Epithelial cell of proximal tubule (primary cell): ENCODE data around the gene BRD7. TPM values are rescaled to one million over a fixed set of nuclear protein-coding genes. Genes with fewer than 3 reads are reported as not detected.

Source experiments
- DNase-seq: peaks from one replicate; pipeline ENCODE4 v3.0.0-alpha.2; 2011; ENCODE audit warnings: low read depth
- H3K4me3 ChIP-seq: 2 replicates; pipeline ENCODE4 v1.5.1; 2011; ENCODE audit warnings: low read depth, mild to moderate bottlenecking, low read length
- total RNA-seq: library from RNA; depleted of rRNA; stranded (reverse); fragments of >200 nt; gene quantifications from 2 replicates; pipeline ENCODE4 v1.2.3, GENCODE V29; 2015
- TF ChIP-seq, protein P1 (sequence below): conservative IDR thresholded peaks from 2 replicates; pipeline ENCODE4 v1.5.1; 2012; ENCODE audit warnings: low read depth, mild to moderate bottlenecking, low read length

BRD7 gene
- total RNA-seq, 1 donor from 2014 or later: 61.1 TPM

DNA sequence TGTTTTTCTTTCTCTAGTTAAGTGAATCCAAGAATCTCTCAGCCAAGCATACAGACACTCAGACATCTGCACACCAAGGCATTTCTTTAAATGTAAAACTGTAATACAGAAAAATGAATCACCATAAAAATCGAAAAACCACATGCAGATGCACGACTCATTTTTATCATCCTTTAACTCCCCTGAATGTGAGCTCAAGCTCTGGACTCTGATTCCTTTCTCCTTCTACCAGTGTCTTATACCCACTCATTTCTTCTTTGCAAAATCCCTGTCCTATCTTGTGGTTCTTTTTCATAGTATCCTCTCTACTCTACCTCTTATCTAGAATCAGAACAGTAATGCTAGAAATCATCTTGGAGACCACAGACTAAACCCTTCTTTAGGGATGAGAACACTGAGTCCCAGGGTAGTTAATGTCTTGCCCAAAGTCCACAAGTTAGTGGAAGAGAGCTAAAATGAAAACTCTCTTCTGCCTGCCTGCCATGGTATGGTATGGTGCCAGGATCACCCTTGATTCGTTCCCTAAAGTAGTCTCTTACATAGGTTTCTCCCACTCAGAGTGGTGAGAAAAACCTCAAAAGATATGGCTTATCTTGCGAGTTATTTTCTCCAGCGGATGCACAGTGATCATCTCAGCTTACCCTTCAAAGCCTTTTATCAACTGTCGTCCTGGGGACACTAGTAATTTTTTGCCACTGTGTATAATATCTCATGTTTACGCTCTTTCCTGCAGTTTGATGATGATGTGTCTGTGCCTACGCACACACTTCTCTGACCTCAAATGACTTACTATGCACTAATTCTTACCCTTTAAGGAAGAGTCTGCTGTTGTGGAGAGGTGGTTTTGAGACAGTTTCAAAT, 30.2 kb downstream of the BRD7 start:
- H3K4me3 ChIP-seq: no peak overlapping the region
- TF ChIP-seq, protein P1, sequence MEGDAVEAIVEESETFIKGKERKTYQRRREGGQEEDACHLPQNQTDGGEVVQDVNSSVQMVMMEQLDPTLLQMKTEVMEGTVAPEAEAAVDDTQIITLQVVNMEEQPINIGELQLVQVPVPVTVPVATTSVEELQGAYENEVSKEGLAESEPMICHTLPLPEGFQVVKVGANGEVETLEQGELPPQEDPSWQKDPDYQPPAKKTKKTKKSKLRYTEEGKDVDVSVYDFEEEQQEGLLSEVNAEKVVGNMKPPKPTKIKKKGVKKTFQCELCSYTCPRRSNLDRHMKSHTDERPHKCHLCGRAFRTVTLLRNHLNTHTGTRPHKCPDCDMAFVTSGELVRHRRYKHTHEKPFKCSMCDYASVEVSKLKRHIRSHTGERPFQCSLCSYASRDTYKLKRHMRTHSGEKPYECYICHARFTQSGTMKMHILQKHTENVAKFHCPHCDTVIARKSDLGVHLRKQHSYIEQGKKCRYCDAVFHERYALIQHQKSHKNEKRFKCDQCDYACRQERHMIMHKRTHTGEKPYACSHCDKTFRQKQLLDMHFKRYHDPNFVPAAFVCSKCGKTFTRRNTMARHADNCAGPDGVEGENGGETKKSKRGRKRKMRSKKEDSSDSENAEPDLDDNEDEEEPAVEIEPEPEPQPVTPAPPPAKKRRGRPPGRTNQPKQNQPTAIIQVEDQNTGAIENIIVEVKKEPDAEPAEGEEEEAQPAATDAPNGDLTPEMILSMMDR: no peak
- no peak for DNase-seq

DNA sequence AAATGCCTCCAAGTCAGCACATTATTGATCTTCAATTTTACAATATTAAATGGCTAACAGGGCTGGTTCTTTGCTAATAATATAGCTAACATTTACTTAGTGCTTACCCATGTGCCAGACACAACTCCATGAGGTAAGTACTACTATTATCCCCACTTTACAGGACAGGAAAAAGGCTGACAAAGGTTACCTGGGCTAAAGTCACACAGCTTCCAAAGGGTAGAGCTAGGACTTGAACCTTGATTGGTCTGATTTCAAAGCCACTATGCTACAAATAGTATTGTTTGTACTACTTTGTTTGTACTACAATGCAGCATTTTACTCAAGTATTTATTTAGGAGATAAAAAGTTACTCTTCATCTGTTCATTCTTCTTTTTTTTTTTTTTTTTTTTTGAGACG, 31.9 kb downstream of the BRD7 start:
- TF ChIP-seq, protein P1: no peak
- no peak for DNase-seq
- no peak overlapping the region for H3K4me3 ChIP-seq

DNA sequence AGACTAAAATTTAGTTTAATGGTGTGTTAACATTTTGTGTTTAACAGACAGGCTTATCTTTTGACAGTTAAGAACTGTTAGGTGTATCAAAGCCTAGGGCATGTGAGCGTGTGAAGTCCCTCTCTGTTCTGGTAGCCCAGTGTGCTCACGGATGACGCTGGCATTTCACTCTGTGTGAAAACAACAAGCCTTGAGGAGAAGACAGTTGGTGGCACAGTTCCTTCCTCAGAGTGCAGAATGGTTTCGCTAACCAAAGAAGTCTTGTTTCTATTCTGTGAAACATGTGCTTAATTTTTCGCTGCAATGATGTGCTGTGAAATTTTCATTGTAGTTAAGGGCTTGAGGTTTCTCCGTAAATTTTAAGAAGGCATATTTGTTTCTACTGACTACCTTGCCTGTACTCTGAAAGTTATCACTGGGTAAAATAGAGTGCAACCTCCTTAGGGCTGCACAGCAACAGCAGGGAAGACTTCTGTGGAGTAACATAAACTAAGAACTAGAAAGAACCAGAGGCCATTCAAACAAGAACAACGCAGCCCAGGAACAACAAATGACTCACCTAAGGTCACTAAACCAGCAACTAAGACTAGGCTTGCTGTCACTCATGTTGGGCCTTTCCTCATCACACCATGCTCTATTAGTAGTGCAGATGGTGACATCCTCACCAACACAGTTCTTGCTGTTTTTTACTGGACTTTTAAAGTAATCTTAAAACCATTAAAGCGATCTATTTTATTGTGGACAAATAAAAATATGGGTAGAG, 33.4 kb downstream of the BRD7 start:
- H3K4me3 ChIP-seq: no peak overlapping the region
- TF ChIP-seq, protein P1: no peak
- no peak for DNase-seq

DNA sequence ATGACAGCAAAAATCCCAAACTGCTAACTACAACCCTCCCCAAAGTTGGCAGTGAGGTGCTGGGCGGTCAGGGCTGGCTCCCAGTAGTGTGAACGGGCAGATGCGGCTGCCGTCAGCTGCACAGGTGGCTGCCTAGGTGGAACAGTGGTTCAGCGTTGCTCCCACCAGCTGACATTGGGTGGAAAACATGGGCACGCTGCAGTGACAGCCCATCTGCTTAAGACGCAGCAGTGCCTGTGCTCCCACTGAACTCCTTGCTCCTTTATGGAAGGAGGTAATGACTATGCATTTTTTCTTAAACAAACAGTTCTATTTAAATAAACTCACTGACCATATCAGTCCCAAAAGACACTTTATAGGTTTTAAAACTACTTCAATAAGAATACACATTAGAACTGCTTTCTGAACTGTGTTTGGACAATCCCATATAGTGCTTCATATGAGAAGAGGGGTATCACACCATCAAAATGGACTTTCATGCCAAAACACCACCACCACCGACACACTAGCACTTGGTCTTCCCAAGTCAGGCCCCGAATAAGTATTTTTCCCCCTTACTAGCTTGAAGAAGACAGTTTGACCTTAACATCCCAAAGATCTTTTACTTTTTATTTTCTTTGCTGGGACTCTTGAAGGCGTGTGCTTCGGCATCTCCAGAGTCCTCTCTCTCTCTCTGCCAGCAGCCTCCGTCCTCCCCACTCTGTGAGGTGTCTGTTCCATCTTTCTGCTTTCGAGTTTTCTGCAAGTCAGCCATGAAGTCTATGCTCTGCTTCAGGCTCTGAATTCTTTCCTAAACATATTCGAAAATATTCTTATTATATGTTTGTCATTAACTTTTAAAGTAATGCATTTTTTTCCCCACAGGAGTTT, 34.4 kb downstream of the BRD7 start:
- TF ChIP-seq, protein P1: no peak
- no peak for DNase-seq

DNA sequence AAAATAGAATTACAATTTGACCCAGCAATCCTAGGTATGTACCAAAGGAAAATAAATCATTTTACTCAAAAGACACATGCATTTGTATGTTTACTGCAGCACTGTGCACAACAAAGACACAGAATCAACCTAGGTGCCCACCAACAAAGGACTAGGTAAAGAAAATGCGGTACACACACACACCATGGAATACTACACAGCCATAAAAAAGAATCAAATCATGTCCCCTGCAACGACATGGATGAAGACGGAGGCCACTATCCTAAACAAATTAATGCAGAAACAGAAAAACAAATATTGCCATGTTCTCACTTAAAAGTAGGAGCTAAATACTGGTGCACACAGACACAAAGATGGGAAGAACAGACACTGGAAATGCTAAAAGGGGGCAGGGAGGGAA, 36.2 kb downstream of the BRD7 start:
- DNase-seq: no peak
- H3K4me3 ChIP-seq: no peak overlapping the region
- TF ChIP-seq, protein P1: no peak

More for the DNA sequence above, 34.4 kb downstream of the BRD7 start:
- H3K4me3 ChIP-seq: no peak overlapping the region

DNA sequence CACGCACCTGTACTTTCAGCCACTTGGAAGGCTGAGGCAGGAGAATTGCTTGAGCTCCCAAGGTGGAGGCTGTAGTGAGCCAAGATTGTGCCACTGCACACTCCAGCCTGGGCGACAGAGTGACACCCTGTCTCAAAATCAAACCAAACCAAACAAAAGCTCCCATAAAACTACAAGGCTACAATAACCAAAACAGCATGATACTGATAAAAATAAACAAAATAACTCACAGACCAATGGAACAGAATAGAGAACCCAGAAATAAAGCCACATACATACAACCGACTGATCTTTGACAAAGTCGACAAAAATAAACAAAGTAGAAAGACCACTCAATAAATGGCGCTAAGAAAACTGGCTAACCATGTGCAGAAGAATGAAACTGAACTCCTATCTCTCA, 37.2 kb downstream of the BRD7 start:
- TF ChIP-seq, protein P1: no peak
- no peak overlapping the region for H3K4me3 ChIP-seq

More for the DNA sequence above, 37.2 kb downstream of the BRD7 start:
- DNase-seq: no peak
